ENCODE data around the gene MED13L. TPM values are rescaled to one million over a fixed set of nuclear protein-coding genes. Genes with fewer than 3 reads are reported as not detected.

Gene MED13L

GRCh38 chr12:115911360-115911759 is 366.1 kb downstream of the MED13L start:
- Histone ChIP-seq H3K79me2 (ENCODE audit: control insufficient read depth, insufficient read depth, low read length) (no peaks in the 10 kb centered on the region), H2BK15ac (replicated peaks; ENCODE audit: low read depth) (no peak overlapping the region), H3K27me3 (ENCODE audit: insufficient read depth, low read length, poor library complexity) (no peaks in the 10 kb centered on the region), H3K4me3 (ENCODE audit: low read length) (no peak overlapping the region), H3K4me2 (ENCODE audit: low read length) (no peak overlapping the region), H2BK120ac (ENCODE audit: low read depth, low read length) (no peak overlapping the region), H3K9ac (ENCODE audit: low read length) (no peak overlapping the region), H2BK5ac (ENCODE audit: low read length) (no peak overlapping the region), H3K4me1 (ENCODE audit: control insufficient read depth, low read depth, low read length) (peaks cover 2% of the 10 kb centered on the region), H3K56ac (ENCODE audit: low read length) (no peak overlapping the region), H3K79me1 (ENCODE audit: low read length) (no peaks in the 10 kb centered on the region), H4K5ac (ENCODE audit: low read length) (no peak overlapping the region), H3K18ac (ENCODE audit: low read length) (no peak overlapping the region), H3K23ac (ENCODE audit: low read length) (no peak overlapping the region), H3K27ac (ENCODE audit: low read depth, low read length) (no peak overlapping the region), H3K4ac (ENCODE audit: low read depth, low read length) (no peak overlapping the region), H3K36me3 (ENCODE audit: control insufficient read depth, insufficient read depth, low read length) (no peaks in the 10 kb centered on the region), H4K8ac (ENCODE audit: low read depth, low read length) (no peak overlapping the region), H2AK5ac (ENCODE audit: low read length) (no peak overlapping the region)
- no CpG with 5 or more reads among the region's 1 CpG for WGBS (ENCODE audit: extremely low coverage, insufficient coverage, low lambda C conversion rate)
- no peak for DNase-seq

- H3K27ac ChIP-seq (ENCODE audit: low read depth, low read length) = no peak overlapping the region
- H3K4me2 ChIP-seq (ENCODE audit: low read length) = no peak overlapping the region
- H2BK15ac ChIP-seq (replicated peaks; ENCODE audit: low read depth) = no peak overlapping the region
- no peak overlapping the region for H3K23ac ChIP-seq (ENCODE audit: low read length)
- H3K4ac ChIP-seq (ENCODE audit: low read depth, low read length) = no peak overlapping the region
- no peak overlapping the region for H4K8ac ChIP-seq (ENCODE audit: low read depth, low read length)
- no peaks in the 10 kb centered on the region for H3K36me3 ChIP-seq (ENCODE audit: control insufficient read depth, insufficient read depth, low read length)
- no peak overlapping the region for H3K18ac ChIP-seq (ENCODE audit: low read length)
- no peak overlapping the region for H4K5ac ChIP-seq (ENCODE audit: low read length)
- H3K4me1 ChIP-seq (ENCODE audit: control insufficient read depth, low read depth, low read length) = peaks cover 2% of the 10 kb centered on the region
- no peaks in the 10 kb centered on the region for H3K79me1 ChIP-seq (ENCODE audit: low read length)
- no peak overlapping the region for H3K56ac ChIP-seq (ENCODE audit: low read length)
- DNase-seq = peak; percentile 87
- H3K27me3 ChIP-seq (ENCODE audit: insufficient read depth, low read length, poor library complexity) = no peaks in the 10 kb centered on the region
- no peak overlapping the region for H2BK5ac ChIP-seq (ENCODE audit: low read length)
- no peak overlapping the region for H2AK5ac ChIP-seq (ENCODE audit: low read length)
- WGBS (ENCODE audit: extremely low coverage, insufficient coverage, low lambda C conversion rate) = no CpG with 5 or more reads among the region's 5 CpGs
- no peak overlapping the region for H3K4me3 ChIP-seq (ENCODE audit: low read length)
- H3K79me2 ChIP-seq (ENCODE audit: control insufficient read depth, insufficient read depth, low read length) = no peaks in the 10 kb centered on the region
- H2BK120ac ChIP-seq (ENCODE audit: low read depth, low read length) = no peak overlapping the region
- H3K9ac ChIP-seq (ENCODE audit: low read length) = no peak overlapping the region
Observed at GRCh38 chr12:115910057-115910456, 367.4 kb downstream of the MED13L start.

Small RNAs within 50 kb of the gene (small RNA-seq; reads per million reads assigned to genes)
- gene MIR620 (ENCODE audit: insufficient read depth) (not detected), gene RNU6-1188P (ENCODE audit: insufficient read depth) (not detected), gene SNRPGP18 (ENCODE audit: insufficient read depth) (not detected)
